Measurements from ENCODE around the gene ITGB2.

DNA sequence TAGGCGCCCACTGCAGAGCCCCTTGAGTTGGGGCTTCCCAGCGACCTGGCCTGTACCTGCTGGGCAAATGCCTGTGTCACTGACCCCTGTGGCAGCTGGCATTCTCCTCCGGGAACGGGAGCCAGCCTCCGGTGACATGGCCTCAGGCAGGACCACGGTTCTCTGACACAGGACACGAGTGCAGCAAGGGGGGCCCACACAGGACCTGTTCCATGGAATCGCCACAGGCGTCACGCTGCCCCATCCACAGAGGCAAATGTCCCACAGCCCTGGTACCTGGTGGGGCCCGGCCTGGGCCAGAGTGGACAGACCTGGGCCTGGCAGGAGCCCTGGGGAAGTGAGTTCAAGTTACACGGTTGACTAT lies 2.6 kb downstream of the ITGB2 start:
- TF ChIP-seq TAF1 (IDR thresholded peaks at IDR 0.05; ENCODE audit: borderline replicate concordance, insufficient read depth, low read length) (no peak), FOXP2 (optimal IDR thresholded peaks at IDR 0.05; ENCODE audit: borderline replicate concordance, extremely low read depth, extremely low read length, insufficient read depth) (no peak), POLR2AphosphoS5 (IDR thresholded peaks at IDR 0.05; ENCODE audit: low read depth, low read length) (no peak), SIN3A (IDR thresholded peaks at IDR 0.05; ENCODE audit: borderline replicate concordance, insufficient read depth, low read length) (no peak)
- TF ChIP-seq, protein P1, sequence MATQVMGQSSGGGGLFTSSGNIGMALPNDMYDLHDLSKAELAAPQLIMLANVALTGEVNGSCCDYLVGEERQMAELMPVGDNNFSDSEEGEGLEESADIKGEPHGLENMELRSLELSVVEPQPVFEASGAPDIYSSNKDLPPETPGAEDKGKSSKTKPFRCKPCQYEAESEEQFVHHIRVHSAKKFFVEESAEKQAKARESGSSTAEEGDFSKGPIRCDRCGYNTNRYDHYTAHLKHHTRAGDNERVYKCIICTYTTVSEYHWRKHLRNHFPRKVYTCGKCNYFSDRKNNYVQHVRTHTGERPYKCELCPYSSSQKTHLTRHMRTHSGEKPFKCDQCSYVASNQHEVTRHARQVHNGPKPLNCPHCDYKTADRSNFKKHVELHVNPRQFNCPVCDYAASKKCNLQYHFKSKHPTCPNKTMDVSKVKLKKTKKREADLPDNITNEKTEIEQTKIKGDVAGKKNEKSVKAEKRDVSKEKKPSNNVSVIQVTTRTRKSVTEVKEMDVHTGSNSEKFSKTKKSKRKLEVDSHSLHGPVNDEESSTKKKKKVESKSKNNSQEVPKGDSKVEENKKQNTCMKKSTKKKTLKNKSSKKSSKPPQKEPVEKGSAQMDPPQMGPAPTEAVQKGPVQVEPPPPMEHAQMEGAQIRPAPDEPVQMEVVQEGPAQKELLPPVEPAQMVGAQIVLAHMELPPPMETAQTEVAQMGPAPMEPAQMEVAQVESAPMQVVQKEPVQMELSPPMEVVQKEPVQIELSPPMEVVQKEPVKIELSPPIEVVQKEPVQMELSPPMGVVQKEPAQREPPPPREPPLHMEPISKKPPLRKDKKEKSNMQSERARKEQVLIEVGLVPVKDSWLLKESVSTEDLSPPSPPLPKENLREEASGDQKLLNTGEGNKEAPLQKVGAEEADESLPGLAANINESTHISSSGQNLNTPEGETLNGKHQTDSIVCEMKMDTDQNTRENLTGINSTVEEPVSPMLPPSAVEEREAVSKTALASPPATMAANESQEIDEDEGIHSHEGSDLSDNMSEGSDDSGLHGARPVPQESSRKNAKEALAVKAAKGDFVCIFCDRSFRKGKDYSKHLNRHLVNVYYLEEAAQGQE (IDR thresholded peaks at IDR 0.05; ENCODE audit: insufficient read depth in 1 of 2, low read depth in 2 of 2, low read length in 2 of 2): no peak

All from PFSK-1 (cell line).